ENCODE data around the gene MAP3K14. TPM values are rescaled to one million over a fixed set of nuclear protein-coding genes. Genes with fewer than 3 reads are reported as not detected.

MAP3K14 gene
- polyA plus RNA-seq, 1 of the 3 experiments (the other 2 are of a cell fraction), result 11.9 TPM

DNA sequence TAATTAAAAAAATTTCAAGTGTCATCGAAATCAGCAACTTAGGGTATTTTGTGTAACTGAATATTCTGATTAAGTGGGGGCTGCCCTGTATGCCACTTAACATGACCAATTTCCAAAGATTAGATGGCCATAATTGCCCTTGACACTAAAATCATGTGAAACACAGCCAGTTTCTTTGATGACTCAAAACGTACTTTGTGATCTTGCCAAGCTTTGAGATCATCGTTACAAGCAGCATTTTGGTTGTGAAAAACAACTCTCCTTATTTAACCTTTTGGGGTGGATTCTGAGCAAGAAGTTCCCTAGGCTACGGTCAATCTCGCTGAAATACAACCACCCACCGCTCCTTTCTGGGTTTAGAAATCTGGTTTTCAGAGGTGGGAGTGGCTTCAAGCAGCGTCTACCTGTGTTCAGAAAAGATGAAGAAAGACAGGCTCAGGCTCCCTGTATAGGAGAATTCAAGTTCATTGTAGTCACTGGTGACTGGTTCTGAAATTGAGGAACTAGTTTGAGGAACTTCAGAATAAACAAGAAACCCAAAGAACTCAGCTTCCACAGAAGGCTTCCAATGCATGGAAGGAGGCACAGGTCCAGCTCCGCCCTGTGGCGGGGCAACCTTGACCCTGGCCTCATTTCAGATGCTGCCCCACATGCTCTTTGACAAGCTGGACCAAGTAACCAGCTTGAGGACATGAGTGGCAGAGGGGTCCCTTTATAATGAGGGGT, 9.4 kb downstream of the MAP3K14 start (continued):
- TF ChIP-seq FOSL2 (IDR thresholded peaks at IDR 0.05; ENCODE audit: borderline replicate concordance, low read depth) (peak; percentile 74), TEAD4 (IDR thresholded peaks at IDR 0.05; ENCODE audit: borderline replicate concordance, insufficient read depth) (peak; percentile 39; the same call in 1 of the 2 replicates), MXI1 (IDR thresholded peaks at IDR 0.05; ENCODE audit: low read depth, low read length) (no peak), FOXJ3 (CRISPR knock-in tag; IDR thresholded peaks at IDR 0.05) (no peak), MEF2A (IDR thresholded peaks at IDR 0.05; ENCODE audit: borderline replicate concordance, low read depth) (no peak), RXRA (IDR thresholded peaks at IDR 0.05; ENCODE audit: borderline replicate concordance, low read depth) (peak; percentile 80), RCOR1 (IDR thresholded peaks at IDR 0.05; ENCODE audit: low read length) (no peak), RFX5 (IDR thresholded peaks at IDR 0.05; ENCODE audit: low read length) (no peak)
- TF ChIP-seq, protein P1, sequence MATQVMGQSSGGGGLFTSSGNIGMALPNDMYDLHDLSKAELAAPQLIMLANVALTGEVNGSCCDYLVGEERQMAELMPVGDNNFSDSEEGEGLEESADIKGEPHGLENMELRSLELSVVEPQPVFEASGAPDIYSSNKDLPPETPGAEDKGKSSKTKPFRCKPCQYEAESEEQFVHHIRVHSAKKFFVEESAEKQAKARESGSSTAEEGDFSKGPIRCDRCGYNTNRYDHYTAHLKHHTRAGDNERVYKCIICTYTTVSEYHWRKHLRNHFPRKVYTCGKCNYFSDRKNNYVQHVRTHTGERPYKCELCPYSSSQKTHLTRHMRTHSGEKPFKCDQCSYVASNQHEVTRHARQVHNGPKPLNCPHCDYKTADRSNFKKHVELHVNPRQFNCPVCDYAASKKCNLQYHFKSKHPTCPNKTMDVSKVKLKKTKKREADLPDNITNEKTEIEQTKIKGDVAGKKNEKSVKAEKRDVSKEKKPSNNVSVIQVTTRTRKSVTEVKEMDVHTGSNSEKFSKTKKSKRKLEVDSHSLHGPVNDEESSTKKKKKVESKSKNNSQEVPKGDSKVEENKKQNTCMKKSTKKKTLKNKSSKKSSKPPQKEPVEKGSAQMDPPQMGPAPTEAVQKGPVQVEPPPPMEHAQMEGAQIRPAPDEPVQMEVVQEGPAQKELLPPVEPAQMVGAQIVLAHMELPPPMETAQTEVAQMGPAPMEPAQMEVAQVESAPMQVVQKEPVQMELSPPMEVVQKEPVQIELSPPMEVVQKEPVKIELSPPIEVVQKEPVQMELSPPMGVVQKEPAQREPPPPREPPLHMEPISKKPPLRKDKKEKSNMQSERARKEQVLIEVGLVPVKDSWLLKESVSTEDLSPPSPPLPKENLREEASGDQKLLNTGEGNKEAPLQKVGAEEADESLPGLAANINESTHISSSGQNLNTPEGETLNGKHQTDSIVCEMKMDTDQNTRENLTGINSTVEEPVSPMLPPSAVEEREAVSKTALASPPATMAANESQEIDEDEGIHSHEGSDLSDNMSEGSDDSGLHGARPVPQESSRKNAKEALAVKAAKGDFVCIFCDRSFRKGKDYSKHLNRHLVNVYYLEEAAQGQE (IDR thresholded peaks at IDR 0.05; ENCODE audit: low read depth, low read length), result no peak
- TF ChIP-seq, protein P2, sequence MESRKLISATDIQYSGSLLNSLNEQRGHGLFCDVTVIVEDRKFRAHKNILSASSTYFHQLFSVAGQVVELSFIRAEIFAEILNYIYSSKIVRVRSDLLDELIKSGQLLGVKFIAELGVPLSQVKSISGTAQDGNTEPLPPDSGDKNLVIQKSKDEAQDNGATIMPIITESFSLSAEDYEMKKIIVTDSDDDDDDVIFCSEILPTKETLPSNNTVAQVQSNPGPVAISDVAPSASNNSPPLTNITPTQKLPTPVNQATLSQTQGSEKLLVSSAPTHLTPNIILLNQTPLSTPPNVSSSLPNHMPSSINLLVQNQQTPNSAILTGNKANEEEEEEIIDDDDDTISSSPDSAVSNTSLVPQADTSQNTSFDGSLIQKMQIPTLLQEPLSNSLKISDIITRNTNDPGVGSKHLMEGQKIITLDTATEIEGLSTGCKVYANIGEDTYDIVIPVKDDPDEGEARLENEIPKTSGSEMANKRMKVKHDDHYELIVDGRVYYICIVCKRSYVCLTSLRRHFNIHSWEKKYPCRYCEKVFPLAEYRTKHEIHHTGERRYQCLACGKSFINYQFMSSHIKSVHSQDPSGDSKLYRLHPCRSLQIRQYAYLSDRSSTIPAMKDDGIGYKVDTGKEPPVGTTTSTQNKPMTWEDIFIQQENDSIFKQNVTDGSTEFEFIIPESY (IDR thresholded peaks at IDR 0.05; ENCODE audit: borderline replicate concordance, low read depth), result no peak
- TF ChIP-seq, protein P3, sequence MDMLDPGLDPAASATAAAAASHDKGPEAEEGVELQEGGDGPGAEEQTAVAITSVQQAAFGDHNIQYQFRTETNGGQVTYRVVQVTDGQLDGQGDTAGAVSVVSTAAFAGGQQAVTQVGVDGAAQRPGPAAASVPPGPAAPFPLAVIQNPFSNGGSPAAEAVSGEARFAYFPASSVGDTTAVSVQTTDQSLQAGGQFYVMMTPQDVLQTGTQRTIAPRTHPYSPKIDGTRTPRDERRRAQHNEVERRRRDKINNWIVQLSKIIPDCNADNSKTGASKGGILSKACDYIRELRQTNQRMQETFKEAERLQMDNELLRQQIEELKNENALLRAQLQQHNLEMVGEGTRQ (IDR thresholded peaks at IDR 0.05; ENCODE audit: borderline replicate concordance, low read depth, low read length), result no peak

DNA sequence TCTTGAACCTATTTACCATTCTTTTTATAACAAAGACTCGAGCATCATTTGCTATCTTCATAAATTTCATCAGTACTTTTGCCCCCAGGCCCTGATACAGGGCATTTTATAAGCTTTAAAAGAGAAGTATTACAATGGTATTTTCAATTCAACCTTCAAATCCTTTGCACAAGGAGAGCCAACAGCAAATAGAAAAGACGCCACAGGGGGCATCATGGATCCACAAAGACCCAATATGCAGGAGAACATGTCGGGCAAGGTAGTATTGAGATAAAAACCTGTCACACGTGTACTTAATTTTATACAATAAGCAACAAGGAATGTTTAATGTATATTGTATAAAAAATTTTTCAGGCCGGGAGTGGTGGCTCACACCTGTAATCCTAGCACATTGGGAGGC, 10.2 kb downstream of the MAP3K14 start:
- Histone ChIP-seq H3K27me3 (ENCODE audit: insufficient read depth) (no peaks in the 10 kb centered on the region), H3K9me2 (no peaks in the 10 kb centered on the region), H3K9ac (no peak overlapping the region), H4K20me1 (ENCODE audit: insufficient read depth) (peaks cover 54% of the 10 kb centered on the region), H3K9me3 (no peaks in the 10 kb centered on the region), H3K79me2 (ENCODE audit: insufficient read depth) (peaks cover 96% of the 10 kb centered on the region), H3F3A (replicated peaks; ENCODE audit: insufficient read depth) (peaks cover 45% of the 10 kb centered on the region), H2AFZ (ENCODE audit: low read depth) (no peak overlapping the region), H3K36me3 (replicated peaks in 1 of 2; ENCODE audit: control insufficient read depth in 1 of 2, insufficient read depth in 2 of 2, low read length in 1 of 2) (peaks cover 15 to 32% of the 10 kb centered on the region in 2 experiments), H3K4me1 (ENCODE audit: control insufficient read depth in 1 of 2, insufficient read depth in 2 of 2, low read depth in 1 of 2, low read length in 1 of 2) (peaks cover 20 to 43% of the 10 kb centered on the region in 2 experiments), H3K4me3 (ENCODE audit: low read depth in 2 of 2, low read length in 1 of 2) (no peak overlapping the region), H3K27ac (ENCODE audit: low read depth in 2 of 2, low read length in 1 of 2) (peak overlapping the region in 1 of 2 experiments; percentile 98; a peak in 2 of 4 replicates), H3K4me2 (0 out of 2 replicates have a peak overlapping the region, but pooled peaks have one; percentile 23)
- no peak for DNase-seq
- WGBS (ENCODE audit: low lambda C conversion rate), result 82% methylated on average over 5 of the region's 5 CpGs
- TF ChIP-seq RCOR1 (IDR thresholded peaks at IDR 0.05; ENCODE audit: low read length) (no peak), TAF1 (IDR thresholded peaks at IDR 0.05; ENCODE audit: borderline replicate concordance, low read depth, low read length) (no peak), RAD21 (IDR thresholded peaks at IDR 0.05; ENCODE audit: low read length) (peak; percentile 16; the same call in 1 of the 2 replicates), GATA2 (CRISPR knock-in tag; IDR thresholded peaks at IDR 0.05) (no peak)
- TF ChIP-seq, protein P4, sequence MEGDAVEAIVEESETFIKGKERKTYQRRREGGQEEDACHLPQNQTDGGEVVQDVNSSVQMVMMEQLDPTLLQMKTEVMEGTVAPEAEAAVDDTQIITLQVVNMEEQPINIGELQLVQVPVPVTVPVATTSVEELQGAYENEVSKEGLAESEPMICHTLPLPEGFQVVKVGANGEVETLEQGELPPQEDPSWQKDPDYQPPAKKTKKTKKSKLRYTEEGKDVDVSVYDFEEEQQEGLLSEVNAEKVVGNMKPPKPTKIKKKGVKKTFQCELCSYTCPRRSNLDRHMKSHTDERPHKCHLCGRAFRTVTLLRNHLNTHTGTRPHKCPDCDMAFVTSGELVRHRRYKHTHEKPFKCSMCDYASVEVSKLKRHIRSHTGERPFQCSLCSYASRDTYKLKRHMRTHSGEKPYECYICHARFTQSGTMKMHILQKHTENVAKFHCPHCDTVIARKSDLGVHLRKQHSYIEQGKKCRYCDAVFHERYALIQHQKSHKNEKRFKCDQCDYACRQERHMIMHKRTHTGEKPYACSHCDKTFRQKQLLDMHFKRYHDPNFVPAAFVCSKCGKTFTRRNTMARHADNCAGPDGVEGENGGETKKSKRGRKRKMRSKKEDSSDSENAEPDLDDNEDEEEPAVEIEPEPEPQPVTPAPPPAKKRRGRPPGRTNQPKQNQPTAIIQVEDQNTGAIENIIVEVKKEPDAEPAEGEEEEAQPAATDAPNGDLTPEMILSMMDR (IDR thresholded peaks at IDR 0.05), result peak; percentile 45
- TF ChIP-seq, protein P1 (IDR thresholded peaks at IDR 0.05; ENCODE audit: low read depth, low read length), result no peak
- ChIA-PET POLR2A (no interaction called here), CTCF (interaction anchor here (0.6 to 2.5 kb wide), 9 partner anchors 12 to 88 kb away, joined by 3 to 15 read pairs (median 4); no protein-coding TSS in a partner anchor)

Data from SK-N-SH (cell line).